ENCODE measurements around the gene FAM81A. TPM values are rescaled to one million over a fixed set of nuclear protein-coding genes. Genes with fewer than 3 reads are reported as not detected.

Gene FAM81A
- total RNA-seq, 1 donor from 2014 or later = 2.9 TPM

GRCh38 chr15:59543721-59544547, 105.9 kb downstream of the FAM81A start:
- Histone ChIP-seq H3K27ac (replicated peaks) (no peak overlapping the region), H3K4me1 (no peaks in the 10 kb centered on the region), H3K27me3 (ENCODE audit: low read depth) (peaks cover 34% of the 10 kb centered on the region), H3K36me3 (no peaks in the 10 kb centered on the region), H3K4me3 (no peak overlapping the region), H3K9me3 (replicated peaks) (no peaks in the 10 kb centered on the region)
- TF ChIP-seq CTCF (IDR thresholded peaks at IDR 0.05; ENCODE audit: borderline replicate concordance) = no peak
- DNase-seq = no peak
- intact Hi-C loops (cut with micrococcal nuclease) = no loop called here

- intact Hi-C loops (cut with micrococcal nuclease) = no loop called here
- no peak for TF ChIP-seq CTCF (IDR thresholded peaks at IDR 0.05; ENCODE audit: borderline replicate concordance)
- Histone ChIP-seq H3K4me1 (no peaks in the 10 kb centered on the region), H3K27me3 (ENCODE audit: low read depth) (peaks cover 34% of the 10 kb centered on the region), H3K36me3 (no peaks in the 10 kb centered on the region), H3K27ac (replicated peaks) (no peak overlapping the region), H3K9me3 (replicated peaks) (no peaks in the 10 kb centered on the region), H3K4me3 (no peak overlapping the region)
- no peak for DNase-seq
Measured at GRCh38 chr15:59545573-59545972, 107.6 kb downstream of the FAM81A start.

GRCh38 chr15:59548501-59549226, 110.7 kb downstream of the FAM81A start:
- no peaks in the 10 kb centered on the region for H3K4me1 ChIP-seq
- intact Hi-C loops (cut with micrococcal nuclease) = no loop called here

GRCh38 chr15:59549301-59550185, 111.6 kb downstream of the FAM81A start:
- Histone ChIP-seq H3K4me3 (no peak overlapping the region), H3K4me1 (no peaks in the 10 kb centered on the region), H3K36me3 (no peaks in the 10 kb centered on the region), H3K27me3 (ENCODE audit: low read depth) (peaks cover 21% of the 10 kb centered on the region), H3K27ac (replicated peaks) (no peak overlapping the region), H3K9me3 (replicated peaks) (no peaks in the 10 kb centered on the region)
- intact Hi-C loops (cut with micrococcal nuclease) = no loop called here
- TF ChIP-seq CTCF (IDR thresholded peaks at IDR 0.05; ENCODE audit: borderline replicate concordance) = no peak
- no peak for DNase-seq

More at GRCh38 chr15:59548501-59549226, 110.7 kb downstream of the FAM81A start:
- H3K4me3 ChIP-seq = no peak overlapping the region
- H3K9me3 ChIP-seq (replicated peaks) = no peaks in the 10 kb centered on the region
- DNase-seq = no peak
- peaks cover 27% of the 10 kb centered on the region for H3K27me3 ChIP-seq (ENCODE audit: low read depth)
- no peaks in the 10 kb centered on the region for H3K36me3 ChIP-seq
- H3K27ac ChIP-seq (replicated peaks) = no peak overlapping the region
- TF ChIP-seq CTCF (IDR thresholded peaks at IDR 0.05; ENCODE audit: borderline replicate concordance) = no peak

GRCh38 chr15:59550530-59550929, 112.5 kb downstream of the FAM81A start:
- no peak overlapping the region for H3K27ac ChIP-seq (replicated peaks)
- peaks cover 12% of the 10 kb centered on the region for H3K27me3 ChIP-seq (ENCODE audit: low read depth)
- no peaks in the 10 kb centered on the region for H3K4me1 ChIP-seq
- no peak for DNase-seq
- no peaks in the 10 kb centered on the region for H3K9me3 ChIP-seq (replicated peaks)
- H3K36me3 ChIP-seq = no peaks in the 10 kb centered on the region
- intact Hi-C loops (cut with micrococcal nuclease) = no loop called here
- TF ChIP-seq CTCF (IDR thresholded peaks at IDR 0.05; ENCODE audit: borderline replicate concordance) = no peak
- no peak overlapping the region for H3K4me3 ChIP-seq

All from left ventricle myocardium inferior (tissue), 1 donor.